Mammary epithelial cell (primary cell): Measurements from ENCODE around the gene OLA1.

Experiments used
- CTCF ChIP-seq, 2 donors: IDR thresholded peaks in 1 of 2; conservative IDR thresholded peaks in 1 of 2; 2 replicates each; pipeline ENCODE4 v1.5.1; 2011 to 2012; ENCODE audit warnings: inconsistent platforms in 2 of 2, low read length in 2 of 2, mild to moderate bottlenecking in 2 of 2, control low read depth in 1 of 2, low read depth in 1 of 2; ENCODE audit not compliant: insufficient read depth in 1 of 2; ENCODE audit errors: extremely low read depth in 1 of 2
- EZH2 ChIP-seq: IDR thresholded peaks from 2 replicates; pipeline ENCODE4 v1.6.1; 2012; ENCODE audit warnings: low read length, inconsistent platforms, borderline replicate concordance

- TF ChIP-seq CTCF (conservative IDR thresholded peaks at IDR 0.05 in 1 of 2, IDR thresholded peaks at IDR 0.05 in 1 of 2; ENCODE audit: extremely low read depth in 1 of 2, insufficient read depth in 1 of 2, low read depth in 1 of 2, low read length in 2 of 2) (no peak), EZH2 (no peak)
These were observed 198.4 kb downstream of the OLA1 start for GRCh38 chr2:174049895-174050294.
